Small intestine (tissue), 7 donors: ENCODE measurements around the gene TEDC2. TPM values are rescaled to one million over a fixed set of nuclear protein-coding genes. Genes with fewer than 3 reads are reported as not detected.

Experiments
- DNase-seq, 2 donors: peaks; one replicate each; pipeline versions ENCODE4 v3.0.0 to v3.0.0-alpha.2; 2013
- FAIRE-seq: peaks from 2 replicates; lab custom pipeline; 2012; peaks lifted over from hg19 to GRCh38; lab: Jason Lieb, UNC
- H3K27ac ChIP-seq, 3 donors: one replicate each; pipeline ENCODE4 v1.5.1; 2013; ENCODE audit warnings: low read length in 2 of 3, mild to moderate bottlenecking in 2 of 3, control low read depth in 1 of 3, inconsistent platforms in 1 of 3, low read depth in 1 of 3, moderate library complexity in 1 of 3
- H3K27me3 ChIP-seq, 3 donors: one replicate each; pipeline ENCODE4 v1.6.1; 2013; ENCODE audit warnings: low read length in 3 of 3, inconsistent platforms in 1 of 3; ENCODE audit not compliant: control insufficient read depth in 3 of 3, insufficient read depth in 3 of 3
- H3K36me3 ChIP-seq, 3 donors: one replicate each; pipeline ENCODE4 v1.6.1; 2013; ENCODE audit warnings: low read length in 3 of 3, inconsistent platforms in 1 of 3, low read depth in 1 of 3, mild to moderate bottlenecking in 1 of 3, moderate library complexity in 1 of 3; ENCODE audit not compliant: control insufficient read depth in 3 of 3, insufficient read depth in 2 of 3
- H3K4me1 ChIP-seq, 3 donors: one replicate each; pipeline ENCODE4 v1.6.1; 2013; ENCODE audit warnings: low read length in 2 of 3, inconsistent platforms in 1 of 3, low read depth in 1 of 3, mild to moderate bottlenecking in 1 of 3, moderate library complexity in 1 of 3; ENCODE audit not compliant: control insufficient read depth in 3 of 3, insufficient read depth in 2 of 3
- H3K4me3 ChIP-seq, 3 donors: one replicate each; pipeline ENCODE4 v1.5.1; 2013; ENCODE audit warnings: low read length in 3 of 3, control low read depth in 1 of 3, inconsistent platforms in 1 of 3, low read depth in 1 of 3, mild to moderate bottlenecking in 1 of 3, moderate library complexity in 1 of 3
- H3K9me3 ChIP-seq, 2 donors: one replicate each; pipeline ENCODE4 v1.6.1; 2013; ENCODE audit warnings: low read depth in 1 of 2, low read length in 1 of 2; ENCODE audit not compliant: control insufficient read depth in 2 of 2, insufficient read depth in 1 of 2
- WGBS, 3 donors: extraction: QIAGEN DNeasy Blood & Tissue Kit; methylation state at CpG; one replicate each; pipeline ENCODE4 v1.1.7; 2013; 5-methylcytosine and 5-hydroxymethylcytosine counted together
- polyA plus RNA-seq, 4 donors: library from polyadenylated mRNA; stranded (reverse) in 3 of 4; unstranded in 1 of 4; fragments of 200-250 nt in 3 of 4; fragments of 120-200 nt in 1 of 4; gene quantifications; one replicate each; pipeline versions ENCODE4 v1.2.1 to v1.2.3, GENCODE V29; 2013
- donor health status: healthy with polysubstance abuse.
- donor health status: control.
- donor health status: control.
- donor health status: Bipolar disorder and iron deficiency.
- donor health status: healthy.

The TEDC2 gene
- polyA plus RNA-seq, 4 donors: 0.67 to 7.7 (median 3.0) TPM

- no peak for FAIRE-seq
- WGBS, 3 donors: 96% methylated on average over 21 of the region's 21 CpGs
Observed at GRCh38 chr16:2456551-2457153, 3.3 kb upstream of the TEDC2 start.

GRCh38 chr16:2457267-2457666 is 2.6 kb upstream of the TEDC2 start:
- FAIRE-seq (no peak), DNase-seq (no peak)
- H3K4me1 ChIP-seq: peaks cover 2 to 16% (median 5%) of the 10 kb centered on the region in 3 donors
- H3K9me3 ChIP-seq: no peaks in the 10 kb centered on the region
- H3K36me3 ChIP-seq: peaks cover 0 to 64% (median 0%) of the 10 kb centered on the region in 3 donors
- H3K27ac ChIP-seq: no peak overlapping the region
- H3K4me3 ChIP-seq: no peak overlapping the region
- no peaks in the 10 kb centered on the region for H3K27me3 ChIP-seq
- WGBS, 3 donors: 76 to 86% (median 84%) methylated on average over 13 of the region's 13 CpGs

More at GRCh38 chr16:2456551-2457153, 3.3 kb upstream of the TEDC2 start:
- DNase-seq: no peak
- H3K27me3 ChIP-seq: no peaks in the 10 kb centered on the region
- no peaks in the 10 kb centered on the region for H3K9me3 ChIP-seq
- peaks cover 2 to 16% (median 5%) of the 10 kb centered on the region in 3 donors for H3K4me1 ChIP-seq
- no peak overlapping the region for H3K27ac ChIP-seq
- H3K4me3 ChIP-seq: no peak overlapping the region
- peaks cover 0 to 65% (median 0%) of the 10 kb centered on the region in 3 donors for H3K36me3 ChIP-seq

- WGBS, 3 donors: 79 to 92% (median 87%) methylated on average over 7 of the region's 7 CpGs
Observed at GRCh38 chr16:2457946-2458345, 2.0 kb upstream of the TEDC2 start.

GRCh38 chr16:2458887-2459646 is 842 bp upstream of the TEDC2 start:
- no peaks in the 10 kb centered on the region for H3K9me3 ChIP-seq
- no peak for DNase-seq
- peaks cover 2 to 16% (median 5%) of the 10 kb centered on the region in 3 donors for H3K4me1 ChIP-seq
- H3K36me3 ChIP-seq: peaks cover 0 to 52% (median 0%) of the 10 kb centered on the region in 3 donors
- no peak overlapping the region for H3K27ac ChIP-seq
- 26 to 34% (median 33%) methylated on average over 15 to 18 of the region's 18 CpGs for WGBS, 3 donors
- FAIRE-seq: no peak
- H3K4me3 ChIP-seq: peak overlapping the region; percentile 22 to 70 (median 45)
- no peaks in the 10 kb centered on the region for H3K27me3 ChIP-seq

More at GRCh38 chr16:2457946-2458345, 2.0 kb upstream of the TEDC2 start:
- Histone ChIP-seq H3K36me3 (peaks cover 0 to 61% (median 0%) of the 10 kb centered on the region in 3 donors), H3K9me3 (no peaks in the 10 kb centered on the region), H3K27ac (no peak overlapping the region), H3K4me3 (no peak overlapping the region), H3K27me3 (no peaks in the 10 kb centered on the region), H3K4me1 (peaks cover 2 to 16% (median 5%) of the 10 kb centered on the region in 3 donors)
- DNase-seq (no peak), FAIRE-seq (no peak)

GRCh38 chr16:2460391-2460713 is 443 bp downstream of the TEDC2 start:
- no peak overlapping the region for H3K27ac ChIP-seq
- H3K9me3 ChIP-seq: no peaks in the 10 kb centered on the region
- no peaks in the 10 kb centered on the region for H3K27me3 ChIP-seq
- DNase-seq: no peak
- no peak for FAIRE-seq
- peaks cover 2 to 16% (median 5%) of the 10 kb centered on the region in 3 donors for H3K4me1 ChIP-seq
- H3K4me3 ChIP-seq: peak overlapping the region; percentile 29 to 45 (median 38)
- H3K36me3 ChIP-seq: peaks cover 0 to 41% (median 0%) of the 10 kb centered on the region in 3 donors
- 4 to 7% (median 6%) methylated on average over 11 to 20 of the region's 20 CpGs for WGBS, 3 donors

GRCh38 chr16:2460916-2461315 is 1.0 kb downstream of the TEDC2 start:
- DNase-seq: no peak
- Histone ChIP-seq H3K4me1 (peaks cover 2 to 16% (median 5%) of the 10 kb centered on the region in 3 donors), H3K4me3 (peak overlapping the region in 1 of 3 donors; percentile 29), H3K27me3 (no peaks in the 10 kb centered on the region), H3K36me3 (peaks cover 0 to 38% (median 0%) of the 10 kb centered on the region in 3 donors), H3K9me3 (no peaks in the 10 kb centered on the region), H3K27ac (no peak overlapping the region)
- WGBS, 3 donors: 88% methylated on average over 13 of the region's 13 CpGs
- FAIRE-seq: no peak

GRCh38 chr16:2462031-2462866 is 2.3 kb downstream of the TEDC2 start:
- DNase-seq (no peak), FAIRE-seq (no peak)
- 90 to 96% (median 91%) methylated on average over 20 to 23 of the region's 23 CpGs for WGBS, 3 donors
- peaks cover 2 to 16% (median 5%) of the 10 kb centered on the region in 3 donors for H3K4me1 ChIP-seq
- H3K27ac ChIP-seq: no peak overlapping the region
- H3K36me3 ChIP-seq: peaks cover 0 to 25% (median 0%) of the 10 kb centered on the region in 3 donors
- peaks cover 0 to 4% (median 0%) of the 10 kb centered on the region in 3 donors for H3K27me3 ChIP-seq
- H3K4me3 ChIP-seq: no peak overlapping the region
- no peaks in the 10 kb centered on the region for H3K9me3 ChIP-seq

- peaks cover 3 to 18% (median 7%) of the 10 kb centered on the region in 3 donors for H3K27me3 ChIP-seq
Observed at GRCh38 chr16:2464333-2464732, 4.4 kb downstream of the TEDC2 start.

More at GRCh38 chr16:2464333-2464732, 4.4 kb downstream of the TEDC2 start:
- DNase-seq (no peak), FAIRE-seq (no peak)
- H3K9me3 ChIP-seq: no peaks in the 10 kb centered on the region
- WGBS, 3 donors: 81 to 90% (median 84%) methylated on average over 10 to 12 of the region's 12 CpGs
- H3K4me3 ChIP-seq: no peak overlapping the region
- peaks cover 0 to 21% (median 0%) of the 10 kb centered on the region in 3 donors for H3K36me3 ChIP-seq
- H3K27ac ChIP-seq: no peak overlapping the region
- H3K4me1 ChIP-seq: peaks cover under 1 to 25% (median 7%) of the 10 kb centered on the region in 3 donors
